ENCODE data around the gene ASXL1.

DNA sequence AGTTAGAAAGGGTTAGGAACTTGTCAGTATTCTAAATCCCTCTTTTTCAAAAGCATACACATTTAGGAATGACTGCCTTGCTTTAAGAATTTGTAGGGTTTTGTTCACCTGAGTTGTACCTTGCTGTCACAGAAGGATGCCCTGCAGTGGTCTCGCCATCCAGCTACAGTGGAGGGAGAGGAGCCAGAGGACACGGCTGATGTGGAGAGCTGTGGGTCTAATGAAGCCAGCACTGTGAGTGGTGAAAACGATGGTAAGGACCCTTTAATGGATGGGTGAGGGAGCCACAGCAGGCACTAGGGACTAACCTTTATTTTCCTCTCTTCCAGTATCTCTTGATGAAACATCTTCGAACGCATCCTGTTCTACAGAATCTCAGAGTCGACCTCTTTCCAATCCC is 69.9 kb downstream of the ASXL1 start:
- TF ChIP-seq, protein P1, sequence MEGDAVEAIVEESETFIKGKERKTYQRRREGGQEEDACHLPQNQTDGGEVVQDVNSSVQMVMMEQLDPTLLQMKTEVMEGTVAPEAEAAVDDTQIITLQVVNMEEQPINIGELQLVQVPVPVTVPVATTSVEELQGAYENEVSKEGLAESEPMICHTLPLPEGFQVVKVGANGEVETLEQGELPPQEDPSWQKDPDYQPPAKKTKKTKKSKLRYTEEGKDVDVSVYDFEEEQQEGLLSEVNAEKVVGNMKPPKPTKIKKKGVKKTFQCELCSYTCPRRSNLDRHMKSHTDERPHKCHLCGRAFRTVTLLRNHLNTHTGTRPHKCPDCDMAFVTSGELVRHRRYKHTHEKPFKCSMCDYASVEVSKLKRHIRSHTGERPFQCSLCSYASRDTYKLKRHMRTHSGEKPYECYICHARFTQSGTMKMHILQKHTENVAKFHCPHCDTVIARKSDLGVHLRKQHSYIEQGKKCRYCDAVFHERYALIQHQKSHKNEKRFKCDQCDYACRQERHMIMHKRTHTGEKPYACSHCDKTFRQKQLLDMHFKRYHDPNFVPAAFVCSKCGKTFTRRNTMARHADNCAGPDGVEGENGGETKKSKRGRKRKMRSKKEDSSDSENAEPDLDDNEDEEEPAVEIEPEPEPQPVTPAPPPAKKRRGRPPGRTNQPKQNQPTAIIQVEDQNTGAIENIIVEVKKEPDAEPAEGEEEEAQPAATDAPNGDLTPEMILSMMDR (IDR thresholded peaks at IDR 0.05): no peak
- no peak for TF ChIP-seq POLR2A (IDR thresholded peaks at IDR 0.05)

All from ovary (tissue), 3 donors.